ENCODE measurements around the gene HMSD. TPM values are rescaled to one million over a fixed set of nuclear protein-coding genes. Genes with fewer than 3 reads are reported as not detected.

The HMSD gene
- total and polyA plus RNA-seq, 2 donors (not counting 3 experiments of a cell fraction or from before 2014, with no cell fraction given), result 0.08 TPM; not detected in 1

- H2AFZ ChIP-seq (ENCODE audit: low read depth, low read length), result no peak overlapping the region
- H3K27ac ChIP-seq (ENCODE audit: insufficient read depth, low read depth, low read length), result no peak overlapping the region
- H3K9me1 ChIP-seq (replicated peaks; ENCODE audit: control insufficient read depth, extremely low read depth, insufficient read depth, low read length), result no peaks in the 10 kb centered on the region
- BruUV-seq (replicated peaks), result no TSS peak
- H3K4me2 ChIP-seq (ENCODE audit: insufficient read depth, low read length), result no peak overlapping the region
- DNase-seq (ENCODE audit: low read depth, low spot score), result no peak
- H3K4me1 ChIP-seq (ENCODE audit: control insufficient read depth, extremely low read depth, insufficient read depth, low read length), result no peaks in the 10 kb centered on the region
- no peak overlapping the region for H3K9ac ChIP-seq (replicated peaks; ENCODE audit: extremely low read depth, insufficient read depth, low read length)
- FAIRE-seq, result no peak
- dilution Hi-C loops (cut with MboI; ENCODE audit: extremely low pct_ligation_motif_present, low sequenced_read_pairs) (no loop called here), intact Hi-C loops (cut with micrococcal nuclease) (no loop called here)
- no peaks in the 10 kb centered on the region for H3K36me3 ChIP-seq (ENCODE audit: control insufficient read depth in 2 of 2, extremely low read depth in 1 of 2, insufficient read depth in 2 of 2, low read length in 2 of 2)
- no peaks in the 10 kb centered on the region for H3K79me2 ChIP-seq (ENCODE audit: control insufficient read depth, insufficient read depth, low read length)
- no peak for TF ChIP-seq CTCF (IDR thresholded peaks at IDR 0.05; ENCODE audit: extremely low read depth in 1 of 2, insufficient read depth in 1 of 2, low read depth in 1 of 2, low read length in 2 of 2)
- no peak for TF ChIP-seq POLR2AphosphoS5 (IDR thresholded peaks at IDR 0.05; ENCODE audit: insufficient read depth, low read depth, low read length)
- TF ChIP-seq GATA2 (IDR thresholded peaks at IDR 0.05; ENCODE audit: insufficient read depth, insufficient read length, low read depth, low read length), result no peak
- TF ChIP-seq EZH2 (IDR thresholded peaks at IDR 0.05; ENCODE audit: borderline replicate concordance, low read depth, low read length, severe bottlenecking), result no peak
- TF ChIP-seq MAX (IDR thresholded peaks at IDR 0.05; ENCODE audit: insufficient read depth, insufficient read length), result no peak
- TF ChIP-seq POLR2A (IDR thresholded peaks at IDR 0.05; ENCODE audit: low read depth, low read length), result no peak
- no peak for TF ChIP-seq MYC (IDR thresholded peaks at IDR 0.05; ENCODE audit: low read depth, low read length)
- no peak for TF ChIP-seq FOS (IDR thresholded peaks at IDR 0.05; ENCODE audit: borderline replicate concordance, insufficient read depth, low read length)
- no peak for TF ChIP-seq JUN (IDR thresholded peaks at IDR 0.05; ENCODE audit: borderline replicate concordance, insufficient read depth, insufficient read length, low read depth)
- H3K4me3 ChIP-seq (replicated peaks in 1 of 3; ENCODE audit: insufficient read depth in 1 of 3, low read depth in 1 of 3, low read length in 3 of 3), result no peak overlapping the region
- H4K20me1 ChIP-seq (replicated peaks; ENCODE audit: control insufficient read depth, extremely low read depth, insufficient read depth, low read length), result no peaks in the 10 kb centered on the region
- H3K9me3 ChIP-seq (replicated peaks; ENCODE audit: control insufficient read depth, insufficient read depth, low read length), result no peaks in the 10 kb centered on the region
- CTCF ChIA-PET, result interaction anchor here (0.7 kb wide), 1 partner anchor 10 kb away, joined by 3 read pairs; no protein-coding TSS in a partner anchor
- POLR2A ChIA-PET, result no interaction called here
- H3K27me3 ChIP-seq (ENCODE audit: control insufficient read depth in 2 of 2, insufficient read depth in 2 of 2, low read length in 2 of 2), result peaks cover 1 to 16% of the 10 kb centered on the region in 2 experiments
Measured at GRCh38 chr18:64002581-64002980, 53.5 kb downstream of the HMSD start.
